H4 (cell line): ENCODE data around the gene SPTBN2. TPM values are rescaled to one million over a fixed set of nuclear protein-coding genes. Genes with fewer than 3 reads are reported as not detected.

Source experiments
- DNase-seq: peaks from one replicate; pipeline ENCODE4 v3.0.0-alpha.2; 2015; ENCODE audit warnings: low spot score
- total RNA-seq: library from RNA; depleted of rRNA; stranded (reverse); fragments of >200 nt; shearing (Covaris generic); gene quantifications from 2 replicates; pipeline ENCODE4 v1.2.3, GENCODE V29; 2014

Gene SPTBN2
- total RNA-seq, 1 experiment from 2014 or later, result 12.7 TPM

DNA sequence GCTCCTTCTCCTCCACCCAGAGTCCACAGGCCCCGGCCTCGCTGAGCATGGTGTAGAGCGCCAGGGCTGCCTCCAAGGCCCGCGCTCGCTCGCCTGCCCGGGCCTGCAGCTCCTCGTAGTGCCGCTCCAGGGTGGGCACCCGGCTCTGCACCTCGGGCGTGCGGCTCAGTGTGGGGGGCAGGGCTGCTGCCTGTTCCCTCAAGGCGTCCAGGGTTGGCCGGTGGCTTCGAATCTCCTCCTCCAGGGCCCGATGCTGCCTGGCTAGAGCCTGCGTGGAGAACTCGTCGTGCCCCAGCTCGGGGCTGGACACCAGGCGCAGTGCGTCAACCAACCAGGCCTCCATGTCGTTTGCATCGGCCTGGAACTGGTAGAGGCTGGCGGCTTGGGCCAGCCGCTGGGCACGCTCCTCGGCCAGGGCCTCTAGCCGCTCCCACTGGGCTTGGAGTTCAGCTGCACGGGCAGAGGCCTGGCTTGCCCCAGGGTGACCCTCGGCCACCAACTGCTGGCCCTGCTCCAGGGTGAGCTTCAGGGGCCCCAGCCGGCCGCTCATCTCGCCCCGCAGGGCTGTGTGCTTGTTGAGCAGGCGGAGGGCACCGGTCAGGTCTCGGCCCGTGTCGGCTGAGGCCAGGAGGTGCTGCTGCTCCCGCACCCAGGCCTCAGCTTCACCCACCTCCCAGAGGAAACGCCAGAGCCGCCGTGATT is 24.2 kb downstream of the SPTBN2 start:
- no peak for DNase-seq

GRCh38 chr11:66701432-66702240 is 27.4 kb downstream of the SPTBN2 start:
- no peak for DNase-seq

DNA sequence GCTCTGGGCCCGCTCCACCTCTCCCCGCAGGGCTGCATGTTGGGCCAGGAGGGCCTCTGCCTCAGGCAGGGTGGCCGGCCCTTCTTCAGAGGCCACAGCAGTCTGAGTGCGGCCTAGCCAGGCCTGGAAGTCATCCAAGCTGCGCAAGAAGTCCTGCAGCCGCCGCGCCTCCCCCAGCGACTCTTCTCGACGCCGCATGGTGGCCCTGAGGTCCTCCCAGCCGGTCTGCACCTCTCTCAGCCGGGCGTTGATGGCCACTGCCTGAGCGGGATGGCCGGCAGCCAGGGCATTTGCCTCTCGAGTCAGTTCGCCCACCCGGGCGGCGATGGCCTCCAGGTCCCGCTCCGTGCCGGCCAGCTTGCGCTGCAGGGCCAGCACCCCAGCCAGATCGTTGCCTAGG is 28.3 kb downstream of the SPTBN2 start:
- DNase-seq, result no peak

GRCh38 chr11:66700337-66700736 is 28.7 kb downstream of the SPTBN2 start:
- no peak for DNase-seq

- DNase-seq, result no peak
Measured at GRCh38 chr11:66698491-66698890, 30.5 kb downstream of the SPTBN2 start.

- DNase-seq, result no peak
Measured at GRCh38 chr11:66697988-66698387, 31.0 kb downstream of the SPTBN2 start.

DNA sequence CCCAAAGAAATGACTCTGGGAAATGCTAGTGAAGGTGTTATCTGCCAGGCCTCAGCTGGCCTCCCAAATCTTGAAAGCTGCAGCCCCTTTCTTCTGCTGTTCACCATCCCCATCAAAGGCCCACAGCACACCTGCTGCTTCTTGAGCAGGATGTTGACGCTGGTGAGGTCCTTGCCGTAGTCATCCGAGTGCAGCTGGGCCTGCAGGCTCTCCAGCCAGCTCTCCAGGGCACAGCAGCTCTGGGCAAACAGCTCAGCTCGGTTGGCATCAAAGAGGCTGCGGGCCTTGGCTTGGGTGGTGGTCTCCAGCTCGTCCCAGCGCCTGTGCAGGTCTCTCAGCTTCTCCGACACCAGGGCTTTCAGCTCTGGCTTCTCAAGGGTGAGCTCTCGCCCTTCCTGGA is 32.9 kb downstream of the SPTBN2 start:
- DNase-seq, result no peak

- peak; percentile 97 for DNase-seq
Measured at GRCh38 chr11:66694732-66695207, 34.2 kb downstream of the SPTBN2 start.

DNA sequence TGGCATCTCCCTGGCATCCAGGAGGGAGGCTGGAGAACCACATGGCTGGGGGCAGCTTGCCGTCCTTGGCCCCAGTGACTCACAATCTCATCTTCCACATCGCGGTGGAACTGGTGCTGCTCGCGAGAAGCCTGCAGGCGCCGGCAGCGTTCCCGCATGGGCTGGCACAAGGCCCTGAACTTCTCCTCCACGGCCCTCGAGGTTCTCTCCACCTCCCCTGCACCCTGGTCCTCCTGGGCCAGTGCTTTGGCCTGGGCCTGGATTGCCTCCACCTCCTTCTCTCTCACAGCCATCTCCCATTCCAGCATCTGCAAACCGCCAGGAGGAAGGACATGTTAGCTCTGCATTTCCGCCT is 35.0 kb downstream of the SPTBN2 start:
- DNase-seq, result no peak

GRCh38 chr11:66693356-66694055 is 35.5 kb downstream of the SPTBN2 start:
- DNase-seq, result no peak

GRCh38 chr11:66692871-66693331 is 36.1 kb downstream of the SPTBN2 start:
- DNase-seq, result no peak

DNA sequence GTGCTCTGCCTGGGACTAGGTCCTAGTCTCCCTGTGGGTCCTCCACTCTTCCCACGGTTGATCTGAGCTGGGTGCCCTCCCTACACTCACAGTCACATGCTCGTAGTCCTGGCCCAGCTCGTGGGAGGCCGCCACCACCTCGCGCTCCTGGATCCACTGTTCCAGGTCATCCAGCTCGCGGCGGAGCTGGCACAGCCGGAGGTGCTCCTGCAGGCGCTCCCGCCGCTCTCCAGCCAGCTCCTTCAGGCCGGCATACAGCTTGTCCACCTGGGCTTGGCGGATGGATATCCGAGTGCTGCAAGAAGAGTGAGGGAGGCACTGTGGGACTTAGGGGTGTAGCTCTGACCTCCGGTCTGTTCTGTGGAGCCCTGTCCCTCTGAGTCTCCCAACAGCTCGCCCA is 36.6 kb downstream of the SPTBN2 start:
- DNase-seq, result no peak

DNA sequence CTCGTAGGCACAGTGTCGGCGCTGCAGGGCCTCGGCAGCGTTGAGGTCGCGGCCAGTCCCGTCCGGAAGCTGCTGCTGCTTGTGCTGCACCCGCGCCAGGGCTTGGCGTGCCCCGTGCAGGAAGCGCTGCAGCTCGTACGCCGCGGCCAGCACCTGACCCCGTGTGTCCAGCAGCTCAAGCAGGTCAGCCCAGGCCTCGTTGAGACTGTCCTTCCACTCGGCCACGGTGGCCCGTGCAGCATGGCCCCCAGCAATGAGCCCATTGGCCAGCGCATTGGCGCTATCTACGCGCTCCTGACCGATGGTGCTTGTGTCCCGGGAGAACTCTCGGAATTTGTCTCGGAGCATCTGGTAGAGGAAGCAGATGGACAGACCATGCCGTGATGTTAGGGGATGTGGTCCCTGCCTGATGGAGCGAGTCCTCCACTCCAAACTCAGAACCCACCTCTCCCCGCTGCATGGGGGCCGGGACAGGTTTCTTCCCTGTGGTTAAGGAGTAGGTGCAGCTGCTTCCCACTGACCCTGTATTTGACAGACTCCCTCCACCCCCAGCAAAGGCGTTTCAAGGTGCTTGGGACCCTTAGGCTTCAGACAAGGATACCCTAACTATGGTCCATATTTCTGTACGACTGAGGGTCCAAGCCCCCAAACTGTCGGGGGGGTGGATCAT is 37.6 kb downstream of the SPTBN2 start:
- DNase-seq, result no peak

DNA sequence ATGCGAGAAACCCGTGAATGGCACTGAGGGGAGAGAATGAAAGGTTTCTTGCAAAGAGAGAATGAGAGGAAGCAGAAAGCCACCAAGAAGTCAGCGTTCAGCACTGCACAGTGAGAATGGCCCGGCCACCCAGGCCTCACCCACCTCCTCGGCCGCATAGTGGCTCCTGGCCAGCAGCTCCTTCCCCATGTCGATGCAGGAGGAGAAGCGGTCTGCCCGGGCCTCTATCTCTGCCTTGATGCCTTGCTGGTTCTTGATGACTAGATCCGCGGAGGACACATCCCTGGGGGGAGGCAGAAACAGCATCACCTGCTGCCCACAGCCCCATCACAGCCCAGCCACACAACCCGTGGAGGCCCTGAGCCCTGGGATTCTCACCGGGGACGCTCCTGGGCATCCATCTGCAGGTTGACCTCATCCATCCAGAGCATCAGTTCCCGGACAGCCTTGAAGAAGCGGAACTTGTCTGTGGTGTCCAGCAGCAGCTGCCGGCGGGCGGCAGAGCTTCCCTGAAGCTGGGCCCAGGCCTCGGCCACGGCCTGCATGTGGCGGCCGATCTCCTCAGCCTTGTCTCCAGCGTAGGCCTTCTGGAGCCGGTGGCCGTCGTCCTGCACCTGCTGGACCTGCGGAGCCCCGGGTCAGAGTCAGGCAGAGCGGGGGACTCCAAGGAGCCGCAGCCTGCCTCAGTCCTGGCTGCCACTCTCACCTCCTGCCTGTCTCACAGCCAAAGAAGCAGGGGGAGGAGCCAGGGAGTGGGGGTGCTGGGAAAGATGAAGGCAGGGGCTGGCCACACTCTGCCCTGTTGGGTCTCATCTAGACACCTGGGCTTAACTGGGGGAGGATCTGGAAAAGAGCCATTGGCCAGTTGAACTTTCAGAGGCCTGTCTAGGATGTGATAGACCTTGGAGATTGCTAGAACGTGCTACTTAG is 39.1 kb downstream of the SPTBN2 start:
- DNase-seq, result no peak

GRCh38 chr11:66688561-66689534 is 40.2 kb downstream of the SPTBN2 start:
- no peak for DNase-seq

DNA sequence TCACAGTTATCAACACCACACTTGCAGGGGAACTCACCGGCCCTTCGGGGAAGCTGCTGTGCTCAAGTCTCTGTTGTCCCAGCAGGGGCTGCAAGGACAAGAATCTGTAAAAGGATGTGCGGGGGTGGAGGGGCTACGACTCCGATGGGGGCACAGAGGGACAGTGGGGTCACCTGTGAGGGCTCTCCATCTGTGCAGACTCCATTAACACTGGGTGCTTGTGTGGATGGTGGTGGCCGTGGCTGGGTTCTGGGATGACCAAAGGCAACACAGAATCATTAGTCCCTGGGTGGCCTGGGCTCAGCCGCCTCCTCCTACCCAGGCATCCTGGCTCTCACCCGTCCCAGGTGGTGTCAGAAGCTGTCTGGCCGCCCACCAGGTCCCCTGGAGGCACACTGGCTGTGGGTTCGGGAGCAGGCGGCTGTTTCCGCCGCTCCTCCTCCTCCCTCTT is 41.2 kb downstream of the SPTBN2 start:
- DNase-seq, result no peak

DNA sequence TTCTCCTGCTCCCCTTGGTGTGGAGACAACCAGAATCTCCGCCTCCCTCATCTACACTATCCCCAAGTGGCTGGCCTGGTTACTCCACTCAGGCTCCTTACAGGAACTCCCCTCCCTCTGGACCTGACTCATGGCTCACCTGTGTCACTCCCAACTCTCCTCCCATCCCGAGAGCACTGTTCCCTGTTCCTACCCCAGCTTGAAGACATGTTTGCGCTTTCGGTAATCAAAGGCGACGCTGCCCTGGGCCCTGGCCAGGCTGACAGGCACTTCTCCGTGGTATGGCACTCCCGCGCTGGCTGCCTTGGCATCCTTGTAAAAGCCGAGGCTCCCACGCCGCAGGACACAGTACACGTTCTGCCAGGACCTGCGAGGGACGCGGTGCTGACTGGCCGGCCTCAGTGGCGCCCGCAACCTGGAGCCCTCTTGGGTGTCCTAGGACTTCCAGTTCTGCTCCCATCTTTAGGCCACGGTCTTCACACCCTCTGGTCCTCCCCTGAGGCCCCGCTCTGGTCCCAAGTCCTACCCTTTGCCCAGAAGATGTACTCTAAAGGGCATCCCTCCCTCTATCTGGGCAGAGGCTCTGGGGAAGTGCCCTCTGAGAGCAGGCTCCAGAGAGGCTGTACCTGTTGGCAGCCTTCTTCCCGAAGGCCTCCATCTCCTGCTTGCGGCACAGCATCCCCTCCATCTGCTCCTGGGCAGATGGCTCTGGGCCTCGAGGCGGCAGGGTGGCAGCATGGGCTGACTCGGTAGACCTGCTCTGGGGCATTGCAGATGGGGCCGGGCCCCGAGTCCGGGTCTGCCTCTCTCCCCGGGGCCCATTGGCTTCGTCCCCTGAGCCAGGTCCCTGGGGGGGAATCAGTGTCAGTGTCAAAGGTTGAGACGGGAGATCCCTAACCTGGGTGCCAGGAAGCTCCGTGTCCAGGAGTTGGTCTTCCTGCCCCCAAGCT is 41.9 kb downstream of the SPTBN2 start:
- DNase-seq, result no peak

- DNase-seq, result no peak
Measured at GRCh38 chr11:66686100-66686785, 42.8 kb downstream of the SPTBN2 start.
